Activated T-cell treated with anti-CD3 and anti-CD28 coated beads, Interleukin-2, amount 50 U/mL, for 1 hour (primary cell): ENCODE results near the gene PLCB2.
A peak's percentile ranks its signal among the peaks of the same experiment; 100 is the strongest.

ENCODE experiments used
- DNase-seq: peaks from one replicate; pipeline ENCODE4 v3.0.0-alpha.2; 2020

PLCB2 gene, protein sequence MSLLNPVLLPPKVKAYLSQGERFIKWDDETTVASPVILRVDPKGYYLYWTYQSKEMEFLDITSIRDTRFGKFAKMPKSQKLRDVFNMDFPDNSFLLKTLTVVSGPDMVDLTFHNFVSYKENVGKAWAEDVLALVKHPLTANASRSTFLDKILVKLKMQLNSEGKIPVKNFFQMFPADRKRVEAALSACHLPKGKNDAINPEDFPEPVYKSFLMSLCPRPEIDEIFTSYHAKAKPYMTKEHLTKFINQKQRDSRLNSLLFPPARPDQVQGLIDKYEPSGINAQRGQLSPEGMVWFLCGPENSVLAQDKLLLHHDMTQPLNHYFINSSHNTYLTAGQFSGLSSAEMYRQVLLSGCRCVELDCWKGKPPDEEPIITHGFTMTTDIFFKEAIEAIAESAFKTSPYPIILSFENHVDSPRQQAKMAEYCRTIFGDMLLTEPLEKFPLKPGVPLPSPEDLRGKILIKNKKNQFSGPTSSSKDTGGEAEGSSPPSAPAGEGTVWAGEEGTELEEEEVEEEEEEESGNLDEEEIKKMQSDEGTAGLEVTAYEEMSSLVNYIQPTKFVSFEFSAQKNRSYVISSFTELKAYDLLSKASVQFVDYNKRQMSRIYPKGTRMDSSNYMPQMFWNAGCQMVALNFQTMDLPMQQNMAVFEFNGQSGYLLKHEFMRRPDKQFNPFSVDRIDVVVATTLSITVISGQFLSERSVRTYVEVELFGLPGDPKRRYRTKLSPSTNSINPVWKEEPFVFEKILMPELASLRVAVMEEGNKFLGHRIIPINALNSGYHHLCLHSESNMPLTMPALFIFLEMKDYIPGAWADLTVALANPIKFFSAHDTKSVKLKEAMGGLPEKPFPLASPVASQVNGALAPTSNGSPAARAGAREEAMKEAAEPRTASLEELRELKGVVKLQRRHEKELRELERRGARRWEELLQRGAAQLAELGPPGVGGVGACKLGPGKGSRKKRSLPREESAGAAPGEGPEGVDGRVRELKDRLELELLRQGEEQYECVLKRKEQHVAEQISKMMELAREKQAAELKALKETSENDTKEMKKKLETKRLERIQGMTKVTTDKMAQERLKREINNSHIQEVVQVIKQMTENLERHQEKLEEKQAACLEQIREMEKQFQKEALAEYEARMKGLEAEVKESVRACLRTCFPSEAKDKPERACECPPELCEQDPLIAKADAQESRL

DNA sequence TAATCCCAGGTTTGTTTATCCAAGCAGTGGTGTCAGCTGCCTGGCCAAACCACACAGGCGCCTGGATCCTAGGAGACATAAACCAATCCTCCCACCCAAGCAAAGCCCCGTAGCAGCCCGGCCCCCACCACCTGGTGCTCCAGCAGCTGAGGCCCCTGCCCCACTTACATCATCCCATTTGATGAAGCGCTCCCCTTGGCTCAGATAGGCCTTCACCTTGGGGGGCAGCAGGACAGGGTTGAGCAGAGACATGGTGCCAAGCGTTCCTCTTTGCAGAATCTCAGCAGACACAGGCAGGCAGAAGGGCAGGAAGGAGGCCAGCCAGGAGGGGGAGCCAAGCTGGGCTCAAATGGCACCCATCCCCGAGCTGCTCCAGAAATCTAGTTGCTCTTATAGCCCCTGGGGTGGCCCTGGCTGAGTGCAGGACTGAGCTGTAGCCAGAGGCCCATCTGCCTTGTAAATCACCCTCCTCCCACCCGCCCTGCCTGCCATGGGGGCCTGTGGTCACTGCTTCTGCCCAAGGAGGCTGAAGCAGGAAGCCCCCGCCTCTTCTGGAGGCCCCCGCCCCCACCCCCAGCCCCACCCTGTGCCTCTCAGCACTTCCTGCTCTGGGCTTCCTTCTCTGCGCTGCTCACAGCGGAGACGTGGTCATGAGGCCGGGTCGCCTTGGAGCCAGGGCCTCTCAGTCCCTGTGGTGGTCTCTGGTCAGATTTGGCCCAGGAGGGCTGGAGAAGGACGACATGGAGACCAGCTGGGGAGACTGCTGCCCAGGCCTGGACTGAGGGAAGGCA lies at the start of gene PLCB2:
PLCB2 (minus strand) TSS at position 515 of the 791 bp plus-strand sequence; CDS start at position 252, 263 bp downstream.
- DNase-seq, result peak; percentile 80

DNA sequence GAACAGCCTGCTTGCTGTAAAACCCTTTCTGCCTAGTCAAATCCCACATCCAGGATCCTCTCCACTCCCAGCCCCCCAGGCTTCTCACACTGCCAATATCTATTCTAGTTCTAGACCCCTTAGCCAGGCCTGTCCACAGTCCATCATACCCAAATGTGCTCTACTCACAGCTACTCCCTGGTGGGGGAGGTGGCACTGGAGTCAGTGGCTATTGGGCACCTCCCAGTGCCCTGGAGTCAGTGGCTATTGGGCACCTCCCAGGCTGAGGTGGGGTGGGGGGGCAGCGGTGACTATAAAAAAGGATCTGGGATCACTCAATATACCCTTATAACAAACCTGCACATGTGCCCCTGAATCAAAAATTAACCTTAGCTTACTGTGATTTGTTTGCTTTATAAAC lies 49.5 kb upstream of the PLCB2 start:
- no peak for DNase-seq

DNA sequence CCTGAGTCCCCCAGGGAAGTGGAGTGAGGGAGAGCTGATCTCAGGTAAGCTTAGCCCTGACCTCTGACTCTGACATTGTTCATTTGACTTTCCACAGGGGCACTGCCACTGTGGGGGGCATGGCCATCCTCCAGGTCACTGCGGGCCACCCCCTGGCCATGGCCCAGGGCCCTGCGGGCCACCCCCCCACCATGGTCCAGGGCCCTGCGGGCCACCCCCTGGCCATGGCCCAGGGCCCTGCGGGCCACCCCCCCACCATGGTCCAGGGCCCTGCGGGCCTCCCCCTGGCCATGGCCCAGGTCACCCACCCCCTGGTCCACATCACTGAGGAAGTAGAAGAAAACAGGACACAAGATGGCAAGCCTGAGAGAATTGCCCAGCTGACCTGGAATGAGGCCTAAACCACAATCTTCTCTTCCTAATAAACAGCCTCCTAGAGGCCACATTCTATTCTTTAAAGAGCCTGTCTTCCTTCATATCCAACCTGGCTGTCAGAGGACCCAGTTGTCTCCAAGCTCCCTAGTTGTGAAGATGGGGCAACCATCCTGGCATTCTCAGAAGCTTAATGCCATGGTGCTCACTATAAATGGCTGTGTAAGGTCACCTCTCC lies 48.3 kb upstream of the PLCB2 start:
- no peak for DNase-seq

DNA sequence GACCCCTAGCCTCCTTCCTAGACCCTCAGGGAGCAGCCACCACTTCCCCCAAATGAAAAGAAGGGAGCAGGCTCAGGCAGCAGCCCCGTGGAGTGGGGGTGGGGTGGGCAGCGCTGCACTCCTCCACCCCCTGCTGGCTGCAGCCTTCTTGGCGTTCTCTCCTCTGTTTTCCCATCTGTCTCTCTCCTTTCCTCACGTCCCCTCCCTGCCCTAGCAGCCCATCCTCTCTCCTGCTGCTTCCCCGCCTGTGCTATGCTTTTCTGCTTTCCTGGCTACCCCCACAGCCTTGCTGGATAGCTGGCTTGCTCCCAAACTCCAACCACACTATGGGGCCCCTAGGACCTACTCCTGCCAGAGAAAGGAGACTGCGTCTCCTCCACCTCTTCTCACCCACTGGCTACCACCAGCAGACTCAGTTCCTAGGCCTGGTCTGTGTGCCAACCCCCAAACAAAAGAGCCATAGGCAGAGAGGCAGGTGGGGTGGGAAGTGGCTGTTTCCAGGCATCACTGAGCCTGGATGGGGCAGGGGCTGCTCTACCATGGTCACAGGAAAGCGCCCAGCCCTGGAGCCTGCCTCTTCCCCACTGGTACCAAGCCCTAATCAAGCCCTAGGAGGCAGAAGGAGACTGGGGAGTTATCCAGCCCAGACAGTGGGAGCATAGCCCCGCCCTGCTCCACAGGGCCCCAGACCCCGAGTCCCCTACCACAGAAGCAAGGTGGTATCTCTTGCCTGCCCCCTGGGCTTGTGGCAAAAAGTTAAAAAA lies 46.9 kb upstream of the PLCB2 start:
- DNase-seq, result no peak

DNA sequence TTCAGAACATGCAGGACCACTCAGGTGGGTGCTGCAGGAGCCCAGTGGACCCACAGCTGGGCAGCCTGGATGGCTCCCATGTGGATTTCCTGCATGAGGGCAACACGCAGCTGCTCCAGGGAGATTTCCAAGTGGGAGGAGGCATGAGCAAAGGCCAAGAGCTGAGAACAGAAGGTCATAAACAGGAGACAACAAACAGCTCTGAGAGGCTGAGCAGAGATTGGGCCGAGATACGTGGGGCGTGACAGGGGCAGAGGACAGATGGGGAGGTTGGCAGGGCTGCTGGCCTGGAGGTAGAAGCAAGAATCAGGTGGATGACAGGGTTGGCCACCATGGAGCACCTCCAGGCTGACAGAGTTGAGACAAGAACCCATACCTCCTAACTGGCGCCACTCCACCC lies 46.0 kb upstream of the PLCB2 start:
- DNase-seq, result no peak

DNA sequence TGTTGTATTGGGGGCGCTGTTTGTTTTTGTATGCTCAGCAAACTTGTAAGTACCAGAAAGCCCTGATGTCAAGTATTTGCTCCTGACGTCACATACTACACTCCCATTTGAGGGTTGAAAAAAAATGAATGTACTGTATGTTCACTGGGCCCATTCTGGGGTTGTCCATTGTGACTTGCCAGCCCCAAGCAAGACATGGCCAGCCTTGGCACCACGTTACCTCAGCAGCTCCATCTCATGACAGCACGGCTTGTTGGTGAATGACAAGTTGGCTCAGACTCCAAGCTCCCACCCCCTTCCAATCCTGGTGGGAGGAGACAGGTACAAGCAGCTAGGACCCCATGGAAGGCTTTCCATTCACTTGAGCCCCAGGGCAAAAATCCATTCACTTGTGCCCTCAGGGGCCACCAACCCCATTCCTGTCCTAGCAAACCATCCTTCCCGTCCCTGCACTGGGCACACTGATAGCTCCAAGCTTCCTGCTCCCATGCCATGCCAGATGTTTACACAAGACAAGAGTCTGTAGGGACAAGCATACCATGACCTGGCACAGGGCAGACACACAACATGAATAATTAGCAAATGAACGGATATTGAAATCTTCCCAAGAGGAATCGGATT lies 44.7 kb upstream of the PLCB2 start:
- DNase-seq, result no peak

DNA sequence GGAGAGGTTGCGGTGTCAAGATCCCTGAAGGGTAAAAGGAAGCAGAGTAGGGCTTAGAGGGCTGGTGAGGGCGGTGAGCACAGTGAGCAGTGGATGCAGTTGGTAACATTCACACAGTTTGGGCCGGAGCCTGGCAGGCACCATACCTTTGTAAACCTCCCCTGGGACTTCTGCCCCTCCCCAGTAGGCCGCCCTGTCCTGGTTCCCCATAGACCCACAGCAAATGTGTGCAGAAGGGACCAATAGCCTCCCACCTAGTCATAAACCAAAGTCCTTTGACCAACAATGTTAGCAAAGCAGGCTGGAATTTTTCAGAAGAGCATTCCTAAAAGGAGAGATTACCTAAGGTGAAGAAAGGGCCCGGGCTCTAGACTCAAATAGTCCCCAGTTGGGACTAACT lies 41.4 kb upstream of the PLCB2 start:
- DNase-seq, result no peak

DNA sequence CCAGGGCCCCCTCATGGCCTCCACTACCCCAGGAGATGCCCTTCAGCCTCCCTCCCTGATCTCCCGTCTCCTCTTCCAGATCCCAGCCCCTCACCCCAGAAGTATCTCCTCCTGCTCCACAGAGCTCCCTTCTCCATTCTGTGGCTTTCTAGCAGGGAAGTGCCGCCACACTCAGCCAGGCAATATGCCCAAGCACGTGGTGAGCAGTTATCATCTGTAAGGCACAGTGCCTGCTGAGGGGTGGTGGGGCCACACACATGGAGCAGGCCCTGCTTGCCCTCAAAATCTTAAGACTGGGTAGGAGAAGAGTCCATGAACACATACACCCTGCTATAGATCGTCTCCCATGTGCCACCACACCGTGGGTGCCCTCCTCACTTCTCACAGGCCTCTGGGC lies 40.7 kb upstream of the PLCB2 start:
- DNase-seq, result no peak

DNA sequence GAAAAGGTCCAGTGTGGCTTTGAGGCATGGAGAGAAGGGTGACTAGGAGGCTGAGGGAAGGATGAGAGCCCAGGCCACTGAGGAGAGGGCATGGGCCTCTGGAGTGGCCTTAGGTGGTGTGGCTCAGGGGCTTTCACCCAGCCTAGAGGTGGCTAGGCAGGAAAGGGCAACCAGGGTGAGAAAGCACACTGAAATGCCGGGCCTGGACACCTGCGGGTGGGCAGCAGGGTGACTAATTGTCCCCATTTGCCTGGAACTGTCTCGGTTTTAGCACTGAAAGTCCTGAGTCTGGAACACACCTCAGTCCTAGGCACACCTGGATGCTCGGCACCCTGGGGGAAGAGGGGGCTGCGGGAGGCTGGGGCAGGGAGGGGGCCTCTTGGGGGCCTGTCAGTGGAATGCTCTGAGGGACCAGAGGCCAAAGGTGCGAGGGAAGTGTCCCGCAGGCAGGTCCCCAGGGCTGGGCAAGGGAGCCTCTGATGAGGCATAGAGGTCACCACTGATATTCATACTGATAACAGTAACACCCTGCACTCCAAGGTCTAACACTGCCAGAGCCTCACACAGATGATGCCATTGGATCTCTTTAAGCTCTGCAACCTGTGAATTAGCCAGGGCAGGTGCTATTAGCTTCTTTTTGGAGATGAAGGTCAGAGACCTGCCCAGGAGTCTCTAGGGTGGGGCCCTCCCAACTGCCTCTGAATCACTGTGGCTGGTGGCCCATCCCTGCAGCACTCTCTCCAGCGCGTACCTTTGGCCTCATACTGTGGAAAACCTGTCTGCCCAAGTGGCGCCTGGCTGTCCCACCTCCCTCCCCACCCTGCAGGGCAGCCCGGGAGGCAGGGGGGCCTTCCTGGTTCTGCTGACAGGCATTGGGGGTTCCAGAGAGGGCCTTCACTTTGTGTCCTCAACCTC lies 40.1 kb upstream of the PLCB2 start:
- DNase-seq, result no peak

DNA sequence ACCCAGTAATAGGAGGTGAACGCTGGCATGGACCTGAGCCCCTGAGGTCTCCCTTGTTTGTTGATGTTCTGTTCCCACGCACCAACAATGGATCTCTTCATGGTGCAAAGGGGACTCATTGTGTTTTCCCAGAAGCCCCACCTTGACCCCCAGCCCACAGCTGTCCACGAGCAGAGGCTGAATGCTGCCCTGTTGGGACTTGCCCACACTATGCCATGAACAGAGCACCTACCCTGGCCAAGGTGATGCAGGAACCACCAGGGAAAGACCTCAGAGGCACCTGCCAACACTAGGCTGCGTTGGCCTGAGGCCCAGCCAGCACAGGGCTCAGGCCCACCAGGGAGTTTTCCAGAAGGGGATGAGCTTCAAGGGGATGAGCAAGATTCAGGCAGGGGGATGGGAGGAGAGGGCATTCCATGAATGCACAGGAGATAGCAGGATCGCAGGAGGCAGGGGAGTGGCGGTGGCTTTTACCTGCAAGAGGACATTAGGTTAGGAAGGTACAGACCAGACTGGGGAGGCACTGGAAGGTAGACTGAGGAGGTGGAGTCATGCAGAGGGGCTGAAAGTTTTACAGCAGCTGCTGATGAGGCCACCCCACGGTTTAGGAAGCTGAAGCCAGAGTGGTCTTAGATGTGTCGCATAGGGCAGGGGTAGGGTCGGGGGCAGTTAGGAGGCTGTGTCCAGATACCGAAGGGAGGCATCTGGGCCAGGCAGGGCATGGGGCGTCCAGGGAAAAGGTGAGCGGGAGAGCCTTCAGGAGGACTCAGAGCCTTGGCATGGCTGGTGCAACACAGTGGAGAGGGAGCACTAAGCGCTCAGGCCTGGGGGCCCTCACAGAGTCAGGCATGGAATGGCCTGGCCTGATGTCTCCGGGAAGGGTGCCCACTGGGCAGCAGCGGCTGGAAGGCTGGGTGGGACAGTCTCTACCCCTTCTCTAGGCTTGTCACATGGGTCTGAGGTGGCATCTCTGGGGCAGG lies 39.1 kb upstream of the PLCB2 start:
- no peak for DNase-seq

DNA sequence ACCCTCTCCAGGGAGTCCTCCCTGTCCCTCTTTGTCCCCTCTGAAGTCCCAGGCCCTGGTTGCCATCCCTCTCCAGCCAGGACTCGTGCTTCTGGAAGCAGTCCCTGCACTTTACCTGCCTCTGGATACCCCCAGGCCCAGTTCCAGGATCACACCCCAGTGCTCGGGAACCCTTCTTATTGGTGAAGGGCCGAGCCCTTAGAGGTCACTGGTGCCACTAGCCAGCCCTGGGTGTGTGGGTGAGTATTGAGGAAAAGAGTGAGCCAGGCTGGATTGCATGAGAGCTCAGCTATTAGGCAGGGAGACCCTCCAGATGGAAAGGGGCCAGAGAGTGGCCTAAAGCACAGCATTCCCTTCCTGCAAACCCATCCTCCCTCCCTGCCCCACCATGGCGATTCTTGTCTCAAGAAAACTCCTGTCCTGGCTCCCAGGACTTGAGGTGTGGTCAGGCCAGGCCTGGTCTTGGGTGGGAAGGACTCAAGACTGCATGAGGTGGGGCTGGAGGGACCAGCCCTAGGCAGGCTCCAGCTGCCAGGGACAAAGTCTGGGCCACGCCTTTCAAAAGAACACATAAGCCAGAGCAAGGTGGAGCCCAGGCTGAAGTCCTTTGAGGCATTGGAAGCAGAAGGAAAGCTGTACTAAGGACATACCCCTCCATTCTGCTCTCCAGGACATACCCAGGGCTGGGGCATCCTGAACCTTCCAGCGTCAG lies 38.3 kb upstream of the PLCB2 start:
- DNase-seq, result no peak

DNA sequence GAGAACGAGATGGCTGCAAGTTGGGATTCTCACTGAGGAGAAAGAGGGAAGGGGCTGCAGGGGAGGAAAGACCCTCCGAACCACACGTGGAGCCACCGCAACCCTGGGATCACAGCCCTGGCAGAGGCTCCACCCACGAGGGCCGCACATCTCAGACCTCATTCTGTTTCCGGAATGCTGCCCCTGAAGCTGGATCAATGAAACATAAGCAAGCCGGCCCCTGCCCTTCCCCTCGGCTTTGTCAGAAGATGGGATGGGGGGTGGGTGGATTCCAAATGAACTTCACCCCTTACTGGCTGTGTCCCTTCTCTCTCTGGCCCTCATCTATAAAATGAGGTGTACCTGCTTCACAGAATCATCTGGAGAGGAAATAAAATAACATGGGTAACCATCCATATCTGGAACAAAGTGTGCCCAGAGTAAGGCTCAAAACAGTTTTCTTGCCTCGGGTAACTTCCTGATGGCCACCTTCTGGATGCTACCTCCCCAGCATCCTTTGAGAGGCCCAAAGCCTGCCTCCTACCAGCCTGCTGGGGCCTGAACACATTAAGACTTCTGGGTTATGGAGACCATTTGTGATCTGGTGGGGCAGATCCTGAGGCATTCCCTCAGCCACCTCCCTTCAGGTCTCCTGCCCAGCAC lies 37.6 kb upstream of the PLCB2 start:
- DNase-seq, result no peak

DNA sequence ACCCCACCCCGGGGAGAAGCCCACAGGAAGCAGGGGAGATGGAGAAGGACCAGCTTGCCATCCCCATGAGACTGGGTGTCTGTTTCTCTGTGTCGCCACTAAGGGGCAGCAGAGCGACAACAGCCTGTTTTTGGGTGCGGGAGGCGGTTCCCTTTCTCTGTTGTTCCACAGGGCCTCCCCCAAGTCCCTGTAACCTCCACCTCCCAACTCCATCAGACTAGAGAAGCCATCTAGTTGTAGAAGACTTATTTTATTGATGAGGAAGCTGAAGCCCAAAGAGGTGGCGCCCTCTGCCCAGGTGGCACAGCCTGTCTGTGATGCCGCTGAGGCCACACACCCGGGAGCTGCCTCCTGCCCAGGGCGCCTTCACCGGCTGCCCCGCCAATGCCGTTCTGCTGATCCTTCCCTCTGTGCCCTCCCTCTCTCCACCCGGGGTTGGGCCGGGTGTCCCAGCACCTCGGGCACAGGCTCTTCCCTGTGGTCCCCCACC lies 36.9 kb upstream of the PLCB2 start:
- DNase-seq, result peak; percentile 73

DNA sequence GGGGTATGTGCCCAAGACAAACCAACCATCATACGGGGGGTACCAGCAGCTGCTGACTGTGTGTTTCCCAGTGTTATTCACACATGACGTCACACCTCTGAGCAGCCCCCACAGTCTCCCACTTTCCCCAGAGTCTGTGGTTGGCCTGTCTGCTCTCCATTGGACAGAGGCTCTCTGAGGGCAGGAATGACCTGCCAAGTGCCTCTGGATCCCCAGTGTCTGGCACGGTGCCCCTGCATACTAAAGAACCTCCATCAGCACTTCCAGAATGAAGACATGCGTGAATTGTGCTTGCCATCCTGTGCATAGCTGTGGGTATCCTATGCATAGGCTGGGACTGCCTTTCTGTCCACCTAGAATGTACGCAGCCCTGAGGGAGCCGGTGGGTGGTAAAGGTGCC lies 36.5 kb upstream of the PLCB2 start:
- DNase-seq, result no peak

DNA sequence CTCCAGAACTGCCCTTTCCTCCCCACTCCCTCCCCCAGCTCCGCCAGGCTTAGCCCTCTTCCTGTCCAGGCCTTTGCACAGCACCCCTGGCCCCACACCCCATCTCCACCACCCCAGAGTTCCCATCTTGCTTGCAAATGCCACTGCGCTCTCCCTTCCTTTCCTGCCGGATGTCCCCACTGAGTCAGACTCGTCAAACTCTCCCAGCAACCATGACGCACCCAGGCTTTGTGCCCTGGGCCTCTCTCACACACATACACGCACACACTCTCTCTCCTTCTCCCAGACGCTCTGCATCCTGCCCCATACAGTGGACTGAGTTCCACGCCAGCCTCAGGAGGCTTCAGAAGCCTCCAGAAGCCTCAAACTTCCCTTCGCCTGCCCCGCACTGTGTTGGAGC lies 35.8 kb upstream of the PLCB2 start:
- DNase-seq, result no peak

DNA sequence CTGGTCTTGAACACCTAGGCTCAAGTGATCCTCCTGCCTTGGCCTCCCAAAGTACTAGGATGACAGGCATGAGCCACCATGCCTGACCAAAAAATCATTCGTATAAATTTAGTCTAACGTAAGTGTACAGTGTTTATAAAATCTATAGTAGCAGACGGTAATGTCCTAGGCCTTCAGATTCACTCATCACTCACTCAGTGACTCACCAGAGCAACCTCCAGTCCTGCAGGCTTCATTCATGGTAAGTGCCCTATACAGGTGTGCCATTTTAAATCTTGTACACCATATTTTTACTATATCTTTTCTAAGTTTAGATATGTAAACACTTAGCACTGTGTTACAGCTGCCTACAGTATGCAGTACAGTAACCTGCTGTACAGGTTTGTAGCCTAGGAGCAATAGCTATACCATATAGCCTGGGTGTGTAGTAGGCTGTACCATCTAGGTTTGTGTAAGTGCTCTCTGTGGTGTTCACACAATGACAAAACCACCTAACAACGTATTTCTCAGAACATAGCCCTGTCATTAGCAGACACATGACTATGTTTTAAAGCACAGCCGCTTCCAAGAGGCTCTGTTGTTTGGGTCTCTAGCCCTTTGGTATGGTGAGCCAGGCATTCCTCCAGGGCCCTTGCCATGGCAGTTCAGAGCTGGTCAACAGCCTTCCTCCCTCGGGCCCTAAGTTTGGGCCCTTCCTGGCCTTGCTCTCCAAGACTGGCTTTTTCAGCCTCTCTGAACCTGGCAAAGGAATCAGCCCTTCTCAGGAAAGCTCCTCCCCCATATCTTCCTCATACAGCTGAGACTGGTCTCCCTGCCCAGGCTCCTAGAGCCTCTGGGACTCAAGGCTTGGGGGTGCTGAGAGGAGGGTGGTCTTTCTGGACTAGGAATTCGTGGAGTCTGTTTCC lies 34.9 kb upstream of the PLCB2 start:
- DNase-seq, result no peak
